ENCODE results near the gene AP1G2.

DNA sequence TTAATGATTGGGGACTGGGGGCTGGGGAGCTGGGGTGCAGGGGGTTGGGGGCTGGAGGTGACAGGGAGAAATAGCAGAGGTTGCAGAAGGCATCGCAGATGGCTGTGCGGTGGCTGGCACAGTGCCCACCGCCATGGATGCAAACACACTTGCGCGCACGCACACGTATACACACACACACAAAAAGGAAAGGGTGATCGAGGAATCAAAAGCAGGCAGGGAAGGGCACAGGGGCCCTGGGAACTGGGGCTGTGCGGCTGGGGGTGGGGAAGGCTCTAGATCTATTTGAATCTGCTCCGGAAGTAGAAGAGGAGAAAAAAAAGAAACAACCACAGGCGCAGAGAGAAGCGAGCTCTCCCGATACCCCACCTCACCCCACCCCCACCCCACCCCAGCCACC lies 55.4 kb downstream of the AP1G2 start:
- TF ChIP-seq, protein P1, sequence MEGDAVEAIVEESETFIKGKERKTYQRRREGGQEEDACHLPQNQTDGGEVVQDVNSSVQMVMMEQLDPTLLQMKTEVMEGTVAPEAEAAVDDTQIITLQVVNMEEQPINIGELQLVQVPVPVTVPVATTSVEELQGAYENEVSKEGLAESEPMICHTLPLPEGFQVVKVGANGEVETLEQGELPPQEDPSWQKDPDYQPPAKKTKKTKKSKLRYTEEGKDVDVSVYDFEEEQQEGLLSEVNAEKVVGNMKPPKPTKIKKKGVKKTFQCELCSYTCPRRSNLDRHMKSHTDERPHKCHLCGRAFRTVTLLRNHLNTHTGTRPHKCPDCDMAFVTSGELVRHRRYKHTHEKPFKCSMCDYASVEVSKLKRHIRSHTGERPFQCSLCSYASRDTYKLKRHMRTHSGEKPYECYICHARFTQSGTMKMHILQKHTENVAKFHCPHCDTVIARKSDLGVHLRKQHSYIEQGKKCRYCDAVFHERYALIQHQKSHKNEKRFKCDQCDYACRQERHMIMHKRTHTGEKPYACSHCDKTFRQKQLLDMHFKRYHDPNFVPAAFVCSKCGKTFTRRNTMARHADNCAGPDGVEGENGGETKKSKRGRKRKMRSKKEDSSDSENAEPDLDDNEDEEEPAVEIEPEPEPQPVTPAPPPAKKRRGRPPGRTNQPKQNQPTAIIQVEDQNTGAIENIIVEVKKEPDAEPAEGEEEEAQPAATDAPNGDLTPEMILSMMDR (IDR thresholded peaks at IDR 0.05), result no peak
- TF ChIP-seq POLR2AphosphoS5 (IDR thresholded peaks at IDR 0.05), result no peak

All from esophagus muscularis mucosa (tissue), 3 donors.